ENCODE measurements around the gene DPYSL5. TPM values are rescaled to one million over a fixed set of nuclear protein-coding genes. Genes with fewer than 3 reads are reported as not detected.

DPYSL5 gene
- total and polyA plus RNA-seq, 9 of the 15 experiments (the other 6 are each of a cell fraction or from before 2014, with no cell fraction given): 0.06 TPM; not detected in 8

GRCh38 chr2:26921323-26921722 is 73.4 kb downstream of the DPYSL5 start:
- FAIRE-seq (no peak), ATAC-seq (no peak), DNase-seq (ENCODE audit: extremely low read depth in 1 of 4, low spot score in 3 of 4) (no peak)
- intact Hi-C loops (cut with micrococcal nuclease): loop anchor here (5.0 kb wide), 1 partner anchor 74 kb away; the partner anchor contains the start of gene DPYSL5
- Histone ChIP-seq H3K9me1 (ENCODE audit: control insufficient read depth, insufficient read depth, low read length) (no peaks in the 10 kb centered on the region), H3K27me3 (ENCODE audit: control insufficient read depth in 2 of 2, insufficient read depth in 2 of 2, low read length in 2 of 2) (peaks cover 31 to 42% of the 10 kb centered on the region in 2 experiments), H3K27ac (ENCODE audit: extremely low read depth, low read depth, low read length) (no peak overlapping the region), H3K79me2 (ENCODE audit: control insufficient read depth, insufficient read depth, low read length) (no peaks in the 10 kb centered on the region), H3K9ac (ENCODE audit: insufficient read depth in 1 of 2, low read depth in 2 of 2, low read length in 2 of 2) (no peak overlapping the region), H3K36me3 (ENCODE audit: control insufficient read depth, insufficient read depth, low read length) (no peaks in the 10 kb centered on the region), H3K4me3 (no peak overlapping the region), H3K4me1 (replicated peaks in 1 of 2; ENCODE audit: control insufficient read depth in 2 of 2, insufficient read depth in 2 of 2, low read length in 2 of 2) (no peaks in the 10 kb centered on the region), H2AFZ (ENCODE audit: low read depth, low read length) (no peak overlapping the region), H3K4me2 (ENCODE audit: insufficient read depth, low read length) (no peak overlapping the region), H3K9me3 (replicated peaks; ENCODE audit: control insufficient read depth, insufficient read depth, low read depth, low read length) (no peaks in the 10 kb centered on the region), H4K20me1 (replicated peaks; ENCODE audit: control insufficient read depth, insufficient read depth, low read length) (peaks cover 8% of the 10 kb centered on the region; the same call in 1 of the 2 replicates)
- no peak for TF ChIP-seq ZNF140 (CRISPR knock-in tag; IDR thresholded peaks at IDR 0.05)
- no peak for TF ChIP-seq ETV5 (CRISPR knock-in tag; IDR thresholded peaks at IDR 0.05; ENCODE audit: low read depth)
- TF ChIP-seq USF2 (CRISPR knock-in tag; IDR thresholded peaks at IDR 0.05): no peak
- no peak for TF ChIP-seq MBD1 (CRISPR knock-in tag; IDR thresholded peaks at IDR 0.05)
- no peak for TF ChIP-seq SMARCC2 (IDR thresholded peaks at IDR 0.05; ENCODE audit: low read depth)
- no peak for TF ChIP-seq U2AF2 (optimal IDR thresholded peaks at IDR 0.05; ENCODE audit: low read depth, low read length)
- TF ChIP-seq FOXP1 (CRISPR knock-in tag; IDR thresholded peaks at IDR 0.05): no peak
- TF ChIP-seq ETS2 (tag; IDR thresholded peaks at IDR 0.05; ENCODE audit: borderline replicate concordance, poor library complexity, severe bottlenecking): no peak
- TF ChIP-seq CCAR2 (IDR thresholded peaks at IDR 0.05; ENCODE audit: low read depth, low read length): no peak
- no peak for TF ChIP-seq FOXK2 (conservative IDR thresholded peaks at IDR 0.05 in 1 of 2, IDR thresholded peaks at IDR 0.05 in 1 of 2; ENCODE audit: low read depth in 2 of 2)
- TF ChIP-seq YY1 (IDR thresholded peaks at IDR 0.05; ENCODE audit: borderline replicate concordance in 1 of 3, control insufficient read depth in 1 of 3, extremely low read depth in 1 of 3, insufficient read depth in 3 of 3, insufficient read length in 1 of 3, insufficient replicate concordance in 2 of 3, low read depth in 1 of 3, low read length in 2 of 3): no peak
- no peak for TF ChIP-seq ELK1 (CRISPR knock-in tag; IDR thresholded peaks at IDR 0.05)
- no peak for TF ChIP-seq NFATC3 (IDR thresholded peaks at IDR 0.05)
- TF ChIP-seq SRSF1 (IDR thresholded peaks at IDR 0.05; ENCODE audit: low read depth, low read length): no peak
- no peak for TF ChIP-seq SAP30 (IDR thresholded peaks at IDR 0.05; ENCODE audit: borderline replicate concordance, insufficient read depth, low read depth, low read length, poor library complexity, severe bottlenecking)
- no peak for TF ChIP-seq SMARCA5 (IDR thresholded peaks at IDR 0.05)
- no peak for TF ChIP-seq TCFL5 (CRISPR knock-in tag; conservative IDR thresholded peaks at IDR 0.05)
- TF ChIP-seq BRD9 (IDR thresholded peaks at IDR 0.05; ENCODE audit: low read depth, partially characterized antibody): no peak
- CTCF ChIA-PET (ENCODE audit: low intra/inter-chr PET ratio): no interaction called here
- in situ Hi-C loops (cut with MboI): no loop called here
- BruUV-seq (replicated peaks): no TSS peak
- POLR2A ChIA-PET: interaction anchor here (0.7 kb wide), 1 partner anchor 75 kb away, joined by 6 read pairs; no protein-coding TSS in a partner anchor
- WGBS (ENCODE audit: insufficient coverage, low coverage, missing lambda C conversion rate): 5% methylated on average over 5 of the region's 5 CpGs

Data from K562 (cell line).